IMR-90 (cell line): Measurements from ENCODE around the gene TENT4B. TPM values are rescaled to one million over a fixed set of nuclear protein-coding genes. Genes with fewer than 3 reads are reported as not detected.

Experiments used
- ATAC-seq: fragments of 200-7000 bp; cut with Tn5 transposase; 2 replicates; pipeline ENCODE4 v1.9.1; 2020; ENCODE audit warnings: low read depth, mild to moderate bottlenecking, moderate library complexity
- BruUV-seq: library from RNA; stranded (reverse); fragments of 400-500 nt; replicated peaks from 2 replicates; lab custom pipeline; 2021; lab: Mats Ljungman, UMichigan
- CTCF ChIA-PET: fragments of 300-600 bp; formaldehyde crosslinking; extraction: SDS; loops from one replicate; lab custom pipeline; 2021; ENCODE audit warnings: antibody characterized with exemption; lab: Yijun Ruan, JAX
- POLR2A ChIA-PET: fragments of 300-600 bp; sonication (Branson Sonifier 250); formaldehyde crosslinking; loops from one replicate; lab custom pipeline; 2022; ENCODE audit warnings: antibody characterized with exemption; ENCODE audit not compliant: unreplicated experiment; lab: Charles Lee
- DNase-seq: peaks from one replicate; pipeline ENCODE4 v3.0.0; 2013
- H2AFZ ChIP-seq: replicated peaks from 2 replicates; pipeline ENCODE3; 2013; ENCODE audit warnings: low read length, mild to moderate bottlenecking; ENCODE audit not compliant: poor library complexity
- H2AK5ac ChIP-seq: 2 replicates; pipeline ENCODE4 v1.6.1; 2013; ENCODE audit warnings: low read depth, low read length, inconsistent platforms
- H2AK9ac ChIP-seq: replicated peaks from 2 replicates; pipeline ENCODE3; 2013; ENCODE audit warnings: mild to moderate bottlenecking, low read depth, low read length, moderate library complexity; ENCODE audit not compliant: poor library complexity
- H2BK120ac ChIP-seq: 2 replicates; pipeline ENCODE4 v1.6.1; 2013; ENCODE audit warnings: low read depth, low read length, inconsistent platforms
- H2BK15ac ChIP-seq: 3 replicates; pipeline ENCODE4 v1.6.1; 2013; ENCODE audit warnings: low read depth, low read length, inconsistent platforms
- H2BK20ac ChIP-seq: 2 replicates; pipeline ENCODE4 v1.6.1; 2013; ENCODE audit warnings: low read depth, mild to moderate bottlenecking, inconsistent platforms, low read length, moderate library complexity
- H2BK5ac ChIP-seq: 2 replicates; pipeline ENCODE4 v1.6.1; 2013; ENCODE audit warnings: mild to moderate bottlenecking, low read depth, low read length, inconsistent platforms; ENCODE audit not compliant: poor library complexity, severe bottlenecking
- H3K14ac ChIP-seq: replicated peaks from 2 replicates; pipeline ENCODE4 v1.6.1; 2013; ENCODE audit warnings: low read depth, low read length, inconsistent platforms
- H3K18ac ChIP-seq: 2 replicates; pipeline ENCODE4 v1.6.1; 2013; ENCODE audit warnings: low read depth, low read length, control low read depth
- H3K23ac ChIP-seq: 2 replicates; pipeline ENCODE4 v1.6.1; 2013; ENCODE audit warnings: low read depth, low read length, inconsistent platforms
- H3K27ac ChIP-seq: 2 replicates; pipeline ENCODE4 v1.5.1; 2013; ENCODE audit warnings: mild to moderate bottlenecking, control low read depth, low read length; ENCODE audit not compliant: insufficient read depth
- H3K27me3 ChIP-seq: 2 replicates; pipeline ENCODE4 v1.6.1; 2013; ENCODE audit warnings: low read length; ENCODE audit not compliant: control insufficient read depth, insufficient read depth
- H3K36me3 ChIP-seq: 2 replicates; pipeline ENCODE4 v1.6.1; 2013; ENCODE audit warnings: low read length, mixed read lengths; ENCODE audit not compliant: control insufficient read depth, insufficient read depth
- H3K4ac ChIP-seq: 2 replicates; pipeline ENCODE4 v1.6.1; 2013; ENCODE audit warnings: low read depth, low read length, inconsistent platforms
- H3K4me1 ChIP-seq: 2 replicates; pipeline ENCODE4 v1.6.1; 2013; ENCODE audit warnings: low read length, mixed read lengths; ENCODE audit not compliant: control insufficient read depth, insufficient read depth
- H3K4me2 ChIP-seq: 2 replicates; pipeline ENCODE4 v1.6.1; 2013; ENCODE audit warnings: low read depth, mild to moderate bottlenecking, control low read depth, low read length, moderate library complexity
- H3K4me3 ChIP-seq: 2 replicates; pipeline ENCODE4 v1.5.1; 2013; ENCODE audit warnings: low read depth, mild to moderate bottlenecking, control low read depth, low read length, moderate library complexity; ENCODE audit not compliant: insufficient read depth
- H3K56ac ChIP-seq: 2 replicates; pipeline ENCODE4 v1.6.1; 2013; ENCODE audit warnings: low read length, inconsistent platforms; ENCODE audit not compliant: insufficient read depth; ENCODE audit errors: extremely low read depth
- H3K79me1 ChIP-seq, 2 experiments: 2 replicates each; pipeline ENCODE4 v1.6.1; 2013; ENCODE audit warnings: low read length in 2 of 2, inconsistent platforms in 1 of 2, low read depth in 1 of 2
- H3K9ac ChIP-seq: 2 replicates; pipeline ENCODE4 v1.6.1; 2013; ENCODE audit warnings: low read depth, low read length, control low read depth
- H3K9me1 ChIP-seq: 2 replicates; pipeline ENCODE4 v1.6.1; 2013; ENCODE audit warnings: low read length, inconsistent platforms; ENCODE audit not compliant: insufficient read depth
- H3K9me3 ChIP-seq: 2 replicates; pipeline ENCODE4 v1.6.1; 2013; ENCODE audit warnings: low read length; ENCODE audit not compliant: control insufficient read depth, insufficient read depth
- H4K20me1 ChIP-seq: 2 replicates; pipeline ENCODE4 v1.6.1; 2013; ENCODE audit warnings: low read length, inconsistent platforms; ENCODE audit not compliant: insufficient read depth
- H4K5ac ChIP-seq: 2 replicates; pipeline ENCODE4 v1.6.1; 2013; ENCODE audit warnings: mild to moderate bottlenecking, low read depth, low read length, control low read depth
- H4K8ac ChIP-seq, 2 experiments: 2 replicates each; pipeline ENCODE4 v1.6.1; 2013; ENCODE audit warnings: low read depth in 2 of 2, low read length in 2 of 2, control low read depth in 1 of 2, inconsistent platforms in 1 of 2
- H4K91ac ChIP-seq: 2 replicates; pipeline ENCODE4 v1.6.1; 2013; ENCODE audit warnings: low read depth, low read length, inconsistent platforms; ENCODE audit not compliant: insufficient read depth
- BHLHE40 ChIP-seq: fragments of 150-350 bp; IDR thresholded peaks from 2 replicates; pipeline ENCODE4 v1.6.1; 2016; ENCODE audit warnings: mild to moderate bottlenecking, low read depth, low read length
- CEBPB ChIP-seq: IDR thresholded peaks from 2 replicates; pipeline ENCODE4 v1.6.1; 2012; ENCODE audit warnings: low read depth, low read length, improper control_type of control experiment
- FOS ChIP-seq: fragments of 150-350 bp; IDR thresholded peaks from 2 replicates; pipeline ENCODE4 v1.6.1; 2016; ENCODE audit warnings: low read depth, low read length
- MAFK ChIP-seq: IDR thresholded peaks from 2 replicates; pipeline ENCODE4 v1.6.1; 2012; ENCODE audit warnings: low read depth, low read length, improper control_type of control experiment
- MAZ ChIP-seq: IDR thresholded peaks from 2 replicates; pipeline ENCODE4 v1.6.1; 2012; ENCODE audit warnings: low read depth, mild to moderate bottlenecking, low read length, improper control_type of control experiment, moderate library complexity, borderline replicate concordance
- NFE2L2 ChIP-seq: fragments of 150-350 bp; IDR thresholded peaks from 2 replicates; pipeline ENCODE4 v1.6.1; 2016; ENCODE audit warnings: low read depth, mild to moderate bottlenecking, low read length
- POLR2A ChIP-seq: IDR thresholded peaks from 2 replicates; pipeline ENCODE4 v1.6.1; 2012; ENCODE audit warnings: mild to moderate bottlenecking, low read depth, low read length
- RCOR1 ChIP-seq: IDR thresholded peaks from 2 replicates; pipeline ENCODE4 v1.6.1; 2012; ENCODE audit warnings: mild to moderate bottlenecking, low read length, improper control_type of control experiment; ENCODE audit not compliant: insufficient replicate concordance
- RFX5 ChIP-seq: IDR thresholded peaks from 2 replicates; pipeline ENCODE4 v1.8.0; 2012; ENCODE audit warnings: low read depth, mild to moderate bottlenecking, low read length, moderate library complexity
- SMC3 ChIP-seq: fragments of 150-350 bp; IDR thresholded peaks from 2 replicates; pipeline ENCODE4 v1.6.1; 2016; ENCODE audit warnings: low read depth, mild to moderate bottlenecking, antibody characterized with exemption, low read length, moderate library complexity
- WGBS, 2 experiments: methylation state at CpG; one replicate each; pipeline versions ENCODE4 v1.1.5 to v1.1.7; 2013; ENCODE audit warnings: missing lambda C conversion rate in 2 of 2; ENCODE audit not compliant: insufficient read length in 1 of 2; ENCODE audit errors: extremely low coverage in 2 of 2; 5-methylcytosine and 5-hydroxymethylcytosine counted together
- dilution Hi-C: fragments of 300-500 bp; cut with HindIII; formaldehyde crosslinking; loops from one replicate; pipeline ENCODE4 v1.14.3; 2018; ENCODE audit warnings: low sequenced_read_pairs; ENCODE audit not compliant: unreplicated experiment
- in situ Hi-C: fragments of 300-500 bp; cut with MboI; formaldehyde crosslinking; loops from 3 replicates; pipeline ENCODE4 v1.14.3; 2019; ENCODE audit warnings: low sequenced_read_pairs, inconsistent platforms, mixed read lengths
- intact Hi-C: fragments of 100-400 bp; cut with micrococcal nuclease; formaldehyde crosslinking; loops from 2 replicates; pipeline ENCODE4 v1.10.0; 2022
- polyA plus RNA-seq, 3 experiments: library from polyadenylated mRNA; depleted of rRNA; stranded (reverse); fragments of >200 nt; gene quantifications; 2 replicates each; pipeline ENCODE4 v1.2.3, GENCODE V29; 2012; ENCODE audit warnings: low replicate concordance in 1 of 3
- total RNA-seq: library from RNA; depleted of rRNA; stranded (reverse); fragments of >200 nt; gene quantifications from 2 replicates; pipeline ENCODE4 v1.2.3, GENCODE V29; 2012
- TF ChIP-seq, protein P1 (sequence below): fragments of 150-350 bp; IDR thresholded peaks from 2 replicates; pipeline ENCODE4 v1.6.1; 2016; ENCODE audit warnings: low read depth, mild to moderate bottlenecking, low read length, moderate library complexity, borderline replicate concordance
- TF ChIP-seq, protein P2 (sequence below): conservative IDR thresholded peaks from 2 replicates; pipeline ENCODE4 v1.5.1; 2012; ENCODE audit warnings: mild to moderate bottlenecking, low read depth, low read length, improper control_type of control experiment
- TF ChIP-seq, protein P3 (sequence below): fragments of 150-350 bp; IDR thresholded peaks from 2 replicates; pipeline ENCODE4 v1.6.1; 2017; ENCODE audit warnings: mild to moderate bottlenecking, antibody characterized with exemption, low read length, low read depth

Gene TENT4B
- total and polyA plus RNA-seq, 2 of the 4 experiments (the other 2 are of a cell fraction) = 4.1 to 7.0 TPM

DNA sequence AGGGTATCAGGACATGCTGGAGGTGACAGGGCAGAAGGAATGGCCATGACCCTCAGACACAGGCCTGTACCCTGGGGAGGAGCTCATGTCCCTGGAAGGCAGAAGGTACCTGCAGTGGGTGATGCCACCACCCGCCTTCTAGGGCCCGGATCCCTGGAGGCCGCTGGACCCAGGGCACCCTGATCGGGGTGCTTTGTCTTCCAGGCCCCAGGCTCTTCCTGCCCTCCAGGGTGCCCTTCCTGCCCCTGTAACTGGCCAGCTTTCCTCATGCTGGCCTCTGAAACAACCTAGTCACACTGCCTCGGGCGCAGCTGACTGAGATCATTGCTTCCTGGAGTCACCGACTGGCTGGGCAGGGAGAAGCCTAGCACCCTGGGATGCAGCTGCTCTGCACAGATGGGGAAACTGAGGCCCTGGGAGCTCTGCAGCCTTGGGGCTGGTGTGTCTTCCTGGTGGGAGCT, 119.0 kb downstream of the TENT4B start:
- Histone ChIP-seq H3K36me3 (peaks cover 2% of the 10 kb centered on the region; the same call in 1 of the 2 replicates), H3K56ac (no peak overlapping the region), H3K27me3 (no peaks in the 10 kb centered on the region), H2AK5ac (no peak overlapping the region), H2BK5ac (no peak overlapping the region), H3K9me3 (no peaks in the 10 kb centered on the region), H3K9me1 (peaks cover 5% of the 10 kb centered on the region; the same call in 1 of the 2 replicates), H4K91ac (no peak overlapping the region), H2BK20ac (no peak overlapping the region), H4K5ac (no peak overlapping the region), H3K4me1 (peaks cover 5% of the 10 kb centered on the region; the same call in 1 of the 2 replicates), H2BK15ac (no peak overlapping the region), H4K20me1 (peaks cover 7% of the 10 kb centered on the region; the same call in 1 of the 2 replicates), H3K9ac (no peak overlapping the region), H3K4me3 (no peak overlapping the region), H2AK9ac (peak overlapping the region; percentile 55), H3K4me2 (no peak overlapping the region), H4K8ac (no peak overlapping the region), H3K79me1 (peaks cover 18 to 49% of the 10 kb centered on the region in 2 experiments), H3K4ac (no peak overlapping the region), H3K18ac (no peak overlapping the region), H2BK120ac (no peak overlapping the region), H2AFZ (no peak overlapping the region), H3K23ac (no peak overlapping the region), H3K27ac (no peak overlapping the region), H3K14ac (no peak overlapping the region)
- no CpG with 5 or more reads among the region's 7 CpGs for WGBS, 2 experiments
- no TSS peak for BruUV-seq
- dilution Hi-C loops (no loop called here), in situ Hi-C loops (no loop called here), intact Hi-C loops (no loop called here)
- DNase-seq (no peak), ATAC-seq (no peak)
- ChIA-PET POLR2A (no interaction called here), CTCF (interaction anchor here (0.6 kb wide), 1 partner anchor 30 kb away, joined by 3 read pairs; no protein-coding TSS in a partner anchor)
- TF ChIP-seq MAFK = no peak
- TF ChIP-seq, protein P1, sequence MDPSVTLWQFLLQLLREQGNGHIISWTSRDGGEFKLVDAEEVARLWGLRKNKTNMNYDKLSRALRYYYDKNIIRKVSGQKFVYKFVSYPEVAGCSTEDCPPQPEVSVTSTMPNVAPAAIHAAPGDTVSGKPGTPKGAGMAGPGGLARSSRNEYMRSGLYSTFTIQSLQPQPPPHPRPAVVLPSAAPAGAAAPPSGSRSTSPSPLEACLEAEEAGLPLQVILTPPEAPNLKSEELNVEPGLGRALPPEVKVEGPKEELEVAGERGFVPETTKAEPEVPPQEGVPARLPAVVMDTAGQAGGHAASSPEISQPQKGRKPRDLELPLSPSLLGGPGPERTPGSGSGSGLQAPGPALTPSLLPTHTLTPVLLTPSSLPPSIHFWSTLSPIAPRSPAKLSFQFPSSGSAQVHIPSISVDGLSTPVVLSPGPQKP = no peak
- no peak for TF ChIP-seq FOS
- no peak for TF ChIP-seq RCOR1
- TF ChIP-seq NFE2L2 = no peak
- TF ChIP-seq POLR2A = no peak
- no peak for TF ChIP-seq CEBPB
- TF ChIP-seq RFX5 = no peak
- no peak for TF ChIP-seq SMC3
- no peak for TF ChIP-seq MAZ
- TF ChIP-seq, protein P2, sequence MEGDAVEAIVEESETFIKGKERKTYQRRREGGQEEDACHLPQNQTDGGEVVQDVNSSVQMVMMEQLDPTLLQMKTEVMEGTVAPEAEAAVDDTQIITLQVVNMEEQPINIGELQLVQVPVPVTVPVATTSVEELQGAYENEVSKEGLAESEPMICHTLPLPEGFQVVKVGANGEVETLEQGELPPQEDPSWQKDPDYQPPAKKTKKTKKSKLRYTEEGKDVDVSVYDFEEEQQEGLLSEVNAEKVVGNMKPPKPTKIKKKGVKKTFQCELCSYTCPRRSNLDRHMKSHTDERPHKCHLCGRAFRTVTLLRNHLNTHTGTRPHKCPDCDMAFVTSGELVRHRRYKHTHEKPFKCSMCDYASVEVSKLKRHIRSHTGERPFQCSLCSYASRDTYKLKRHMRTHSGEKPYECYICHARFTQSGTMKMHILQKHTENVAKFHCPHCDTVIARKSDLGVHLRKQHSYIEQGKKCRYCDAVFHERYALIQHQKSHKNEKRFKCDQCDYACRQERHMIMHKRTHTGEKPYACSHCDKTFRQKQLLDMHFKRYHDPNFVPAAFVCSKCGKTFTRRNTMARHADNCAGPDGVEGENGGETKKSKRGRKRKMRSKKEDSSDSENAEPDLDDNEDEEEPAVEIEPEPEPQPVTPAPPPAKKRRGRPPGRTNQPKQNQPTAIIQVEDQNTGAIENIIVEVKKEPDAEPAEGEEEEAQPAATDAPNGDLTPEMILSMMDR = no peak
- TF ChIP-seq, protein P3, sequence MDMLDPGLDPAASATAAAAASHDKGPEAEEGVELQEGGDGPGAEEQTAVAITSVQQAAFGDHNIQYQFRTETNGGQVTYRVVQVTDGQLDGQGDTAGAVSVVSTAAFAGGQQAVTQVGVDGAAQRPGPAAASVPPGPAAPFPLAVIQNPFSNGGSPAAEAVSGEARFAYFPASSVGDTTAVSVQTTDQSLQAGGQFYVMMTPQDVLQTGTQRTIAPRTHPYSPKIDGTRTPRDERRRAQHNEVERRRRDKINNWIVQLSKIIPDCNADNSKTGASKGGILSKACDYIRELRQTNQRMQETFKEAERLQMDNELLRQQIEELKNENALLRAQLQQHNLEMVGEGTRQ = no peak
- no peak for TF ChIP-seq BHLHE40
